LNCAP (cell line): ENCODE measurements around the gene IDH3G.

Experiments
- CTCF ChIP-seq: fragments of 450-650 bp; IDR thresholded peaks from 2 replicates; pipeline ENCODE4 v1.5.1; 2017; ENCODE audit warnings: mild to moderate bottlenecking

Gene IDH3G

DNA sequence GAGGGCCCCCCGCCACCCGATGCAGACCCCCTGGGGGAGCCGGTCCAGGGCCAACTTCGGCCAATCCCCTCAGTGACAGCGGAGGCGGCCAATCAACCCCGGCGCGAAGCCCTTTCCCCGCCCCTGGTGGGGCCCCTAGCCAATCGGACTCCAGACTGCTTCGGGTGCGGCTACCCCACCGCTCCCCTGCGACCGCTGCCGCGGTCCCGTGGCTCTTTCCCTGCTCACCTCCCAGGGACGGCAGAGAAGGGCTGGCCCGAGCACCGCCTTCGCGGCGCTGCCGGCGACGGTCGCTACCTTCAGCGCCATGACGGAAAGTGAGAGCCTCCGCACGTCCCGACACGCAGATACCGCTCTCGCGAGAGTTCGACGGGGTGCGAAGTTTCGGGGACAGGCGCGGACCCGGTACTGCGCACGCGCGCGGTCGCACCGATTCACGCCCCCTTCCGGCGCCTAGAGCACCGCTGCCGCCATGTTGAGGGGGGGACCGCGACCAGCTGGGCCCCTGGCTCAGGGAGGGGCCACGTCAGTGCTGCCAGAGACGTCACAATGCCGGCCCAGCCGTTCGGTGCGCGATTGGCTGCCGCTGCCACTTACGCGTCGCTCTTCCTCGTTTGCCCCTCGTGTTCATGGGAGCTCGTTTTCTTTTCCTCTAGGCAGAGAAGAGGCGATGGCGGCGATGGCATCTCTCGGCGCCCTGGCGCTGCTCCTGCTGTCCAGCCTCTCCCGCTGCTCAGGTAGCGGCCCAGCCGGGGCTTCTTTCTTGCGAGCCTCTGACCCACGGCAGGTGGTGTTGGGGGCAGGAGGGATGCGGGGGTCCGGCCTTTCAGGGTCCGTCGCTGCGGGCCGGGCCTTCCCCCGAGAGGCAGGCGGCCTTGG, at the start of gene IDH3G, which contains the start of gene SSR4:
TSS of gene IDH3G (minus strand) at position 358 of the 879 bp plus-strand sequence. CDS start at position 309, 49 bp downstream.
TSS of gene SSR4 (plus strand) at position 651 of the 879 bp plus-strand sequence. CDS start at position 671, 20 bp downstream.
- TF ChIP-seq CTCF = no peak

- TF ChIP-seq CTCF = no peak
These were observed 42.7 kb upstream of the IDH3G start for GRCh38 chrX:153836921-153837320.

DNA sequence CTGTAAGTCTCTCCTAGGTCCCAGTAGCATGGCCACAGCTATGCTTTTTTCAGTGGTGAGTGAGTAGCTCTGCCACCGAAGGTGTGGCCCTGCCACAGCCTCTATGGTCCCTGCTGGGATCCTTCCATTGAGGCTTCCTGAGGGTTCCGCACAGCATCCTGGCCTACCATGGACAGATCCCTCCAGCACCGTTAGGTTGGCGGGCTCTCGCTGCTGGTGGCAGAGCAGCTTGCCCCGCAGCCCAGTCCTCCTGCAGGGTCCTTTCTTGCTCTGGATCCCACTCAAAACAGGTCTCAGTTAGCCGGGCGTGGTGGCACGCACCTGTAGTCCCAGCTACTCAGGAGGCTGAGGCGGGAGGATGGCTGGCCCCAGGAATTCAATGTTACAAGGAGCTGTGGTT, 38.6 kb upstream of the IDH3G start:
- no peak for TF ChIP-seq CTCF

GRCh38 chrX:153831429-153832150, 37.4 kb upstream of the IDH3G start:
- no peak for TF ChIP-seq CTCF

DNA sequence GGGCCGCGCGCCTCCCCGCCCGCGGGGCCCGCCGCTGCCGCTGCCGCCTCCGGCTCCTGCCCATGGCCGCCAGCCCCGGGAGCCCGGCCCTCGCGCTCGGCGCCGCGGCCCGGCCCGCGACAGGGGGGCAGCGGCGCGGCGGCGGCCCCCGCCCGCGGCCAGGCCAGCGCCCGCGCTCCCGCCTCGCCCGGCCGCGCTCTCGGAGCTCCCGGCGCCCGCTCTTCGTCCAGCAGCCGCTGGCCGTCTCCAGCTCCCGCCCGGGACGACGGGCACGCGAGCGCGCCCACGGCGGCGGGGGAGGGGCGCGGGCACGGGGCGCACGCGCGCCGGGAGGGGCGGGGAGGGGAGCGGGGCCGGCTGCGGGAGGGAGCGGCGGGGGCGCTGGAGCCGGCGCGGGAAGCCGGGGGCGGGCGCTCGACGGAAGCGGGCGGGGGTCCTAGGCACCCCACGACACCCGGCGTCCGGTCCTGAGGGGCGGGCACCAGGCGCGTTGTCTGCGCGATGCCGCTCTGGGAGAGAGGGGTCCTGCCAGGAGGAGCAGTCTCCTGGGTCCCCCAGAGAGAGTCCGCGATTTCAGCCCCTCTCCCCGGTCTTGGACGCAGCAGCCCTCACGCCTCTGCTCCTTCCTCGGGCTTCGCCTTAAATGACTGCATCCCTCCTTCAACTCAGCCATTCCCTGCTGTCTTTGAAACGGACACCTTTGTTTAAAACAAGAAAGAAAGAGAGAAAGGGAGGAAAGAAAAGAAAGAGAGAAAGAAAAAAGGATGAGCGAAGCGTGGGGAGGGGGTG, 36.7 kb upstream of the IDH3G start:
- no peak for TF ChIP-seq CTCF

DNA sequence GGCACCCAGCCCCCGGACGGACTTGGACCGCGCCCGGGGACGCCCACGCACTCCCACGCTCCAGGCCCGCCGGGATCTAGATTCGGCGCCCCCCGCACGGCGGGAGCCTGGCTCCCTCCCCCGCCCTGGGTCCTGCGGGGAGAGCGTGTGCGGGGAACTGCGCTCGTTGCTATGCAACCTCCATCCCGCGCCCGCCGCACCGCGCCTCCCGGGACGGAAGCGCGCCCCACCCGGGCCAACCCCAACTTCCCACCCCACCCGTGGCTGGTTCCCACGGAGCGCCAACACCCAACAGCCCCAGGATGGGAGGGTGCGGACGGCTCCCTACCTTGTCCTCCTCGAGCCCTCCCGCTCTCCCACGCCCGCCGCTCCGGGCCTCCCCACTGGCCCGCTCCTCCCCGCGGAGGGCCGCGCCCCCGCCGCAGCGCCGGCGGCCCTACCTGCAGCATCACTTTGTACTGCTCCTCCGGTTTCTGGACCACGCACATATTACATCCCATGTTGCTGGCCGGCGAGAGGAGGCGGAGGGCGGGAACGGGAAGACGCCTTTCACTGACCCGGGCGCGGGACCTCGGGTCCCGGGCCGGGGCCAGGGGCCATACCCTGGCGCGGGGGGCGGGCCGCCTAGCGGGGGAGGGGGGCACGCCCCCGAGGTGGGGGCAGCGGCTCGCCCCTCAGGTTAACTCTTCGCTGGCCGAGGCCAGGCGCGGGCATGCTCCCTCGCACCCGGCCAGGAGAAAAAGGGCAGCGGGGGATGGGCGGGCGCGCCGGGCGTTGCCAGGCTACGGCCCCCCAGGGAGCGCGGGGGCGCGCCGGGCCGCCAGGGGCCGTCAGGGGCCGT, 35.8 kb upstream of the IDH3G start, which contains the start of gene PDZD4:
TSS of gene PDZD4 (minus strand) at position 746 of the 841 bp plus-strand sequence. CDS start at position 500, 246 bp downstream.
- no peak for TF ChIP-seq CTCF

GRCh38 chrX:153829549-153829798, 35.3 kb upstream of the IDH3G start:
- no peak for TF ChIP-seq CTCF
